Loucy (cell line): ENCODE data around the gene AKT1S1.

Source experiments
- CTCF ChIP-seq: fragments of 200-600 bp; sonication (generic); conservative IDR thresholded peaks from 2 replicates; pipeline ENCODE4 v1.5.1; 2014; ENCODE audit warnings: mild to moderate bottlenecking, antibody characterized with exemption, low read length
- EZH2phosphoT487 ChIP-seq: fragments of 200-600 bp; IDR thresholded peaks from 2 replicates; pipeline ENCODE4 v1.6.1; 2018; ENCODE audit warnings: antibody characterized with exemption, mild to moderate bottlenecking, moderate library complexity, borderline replicate concordance

DNA sequence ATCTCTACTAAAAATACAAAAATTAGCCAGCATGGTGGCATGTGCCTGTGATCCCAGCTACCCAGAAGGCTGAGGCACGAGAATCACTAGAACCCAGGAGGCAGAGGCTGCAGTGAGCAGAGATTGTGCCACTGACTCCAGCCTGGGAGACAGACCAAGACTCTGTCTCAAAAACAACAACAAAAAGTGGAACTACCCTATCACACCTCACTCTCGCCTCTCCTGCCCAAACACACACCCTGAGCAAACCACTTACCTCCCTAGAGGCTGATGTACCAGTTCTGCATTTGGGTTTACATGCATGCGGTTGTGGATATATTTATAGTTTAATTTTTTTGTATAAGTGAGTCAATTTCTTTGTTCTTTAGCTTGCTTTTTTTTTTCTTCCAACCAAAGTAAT, 33.9 kb downstream of the AKT1S1 start:
- TF ChIP-seq EZH2phosphoT487 (no peak), CTCF (no peak)
